HEK293 (cell line): ENCODE results near the gene MCEMP1.
A peak's percentile ranks its signal among the peaks of the same experiment; 100 is the strongest.

Source experiments
- CTCF ChIA-PET: fragments of 350-600 bp; formaldehyde crosslinking; extraction: SDS; loops from one replicate; lab custom pipeline; 2021; ENCODE audit warnings: antibody characterized with exemption; lab: Yijun Ruan, JAX
- POLR2A ChIA-PET: fragments of 300-600 bp; formaldehyde crosslinking; extraction: SDS; loops from one replicate; lab custom pipeline; 2020; ENCODE audit warnings: antibody characterized with exemption, inconsistent platforms; lab: Yijun Ruan, JAX
- H3K27ac ChIP-seq: fragments of 200-500 bp; sonication (Bioruptor generic); 2 replicates; pipeline ENCODE4 v1.5.1; 2014; ENCODE audit warnings: low read depth, low read length, control low read depth, inconsistent platforms; ENCODE audit errors: extremely low read depth
- H3K36me3 ChIP-seq, 2 experiments: fragments of 200-500 bp in 1 of 2; sonication (Bioruptor generic) in 1 of 2; 1 replicate in 1 of 2; 2 replicates in 1 of 2; pipeline ENCODE4 v1.5.1; 2014 to 2017; ENCODE audit warnings: inconsistent platforms in 2 of 2, low read length in 2 of 2; ENCODE audit not compliant: control insufficient read depth in 2 of 2, insufficient read depth in 1 of 2
- H3K4me1 ChIP-seq: fragments of 200-500 bp; sonication (Bioruptor generic); 2 replicates; pipeline ENCODE4 v1.5.1; 2014; ENCODE audit warnings: mild to moderate bottlenecking, low read length, inconsistent platforms; ENCODE audit not compliant: control insufficient read depth, insufficient read depth
- H3K4me3 ChIP-seq: 2 replicates; pipeline ENCODE4 v1.5.1; 2011; ENCODE audit warnings: low read depth, mild to moderate bottlenecking, control low read depth, low read length, moderate library complexity
- H3K9me3 ChIP-seq: fragments of 200-500 bp; sonication (Bioruptor generic); 2 replicates; pipeline ENCODE4 v1.5.1; 2014; ENCODE audit warnings: low read depth, low read length, inconsistent platforms; ENCODE audit not compliant: control insufficient read depth, insufficient read depth
- GLIS1 ChIP-seq: fragments of 450-650 bp; formaldehyde crosslinking; IDR thresholded peaks from 2 replicates; pipeline ENCODE4 v1.5.1; 2016; ENCODE audit warnings: missing biosample characterization, missing genetic modification characterization
- KLF7 ChIP-seq: fragments of 450-650 bp; formaldehyde crosslinking; IDR thresholded peaks from 2 replicates; pipeline ENCODE4 v1.5.1; 2016; ENCODE audit warnings: missing biosample characterization, missing genetic modification characterization, borderline replicate concordance
- REPIN1 ChIP-seq: fragments of 450-650 bp; formaldehyde crosslinking; IDR thresholded peaks from 2 replicates; pipeline ENCODE4 v1.5.1; 2017; ENCODE audit warnings: missing biosample characterization, missing genetic modification characterization, low read depth
- SETDB1 ChIP-seq: IDR thresholded peaks from one replicate; pipeline ENCODE4 v1.6.1; 2017; ENCODE audit warnings: mild to moderate bottlenecking, low read length, moderate library complexity, mixed read lengths; ENCODE audit not compliant: insufficient read length
- ZIC2 ChIP-seq: fragments of 450-650 bp; formaldehyde crosslinking; IDR thresholded peaks from 2 replicates; pipeline ENCODE4 v1.5.1; 2016; ENCODE audit warnings: missing biosample characterization, missing genetic modification characterization
- ZNF174 ChIP-seq: fragments of 450-650 bp; formaldehyde crosslinking; IDR thresholded peaks from 2 replicates; pipeline ENCODE4 v1.5.0; 2017; ENCODE audit warnings: missing biosample characterization, mild to moderate bottlenecking, missing genetic modification characterization
- ZNF175 ChIP-seq: fragments of 450-650 bp; formaldehyde crosslinking; IDR thresholded peaks from 2 replicates; pipeline ENCODE4 v1.5.1; 2016; ENCODE audit warnings: missing biosample characterization, missing genetic modification characterization
- ZNF248 ChIP-seq: fragments of 450-650 bp; formaldehyde crosslinking; IDR thresholded peaks from 2 replicates; pipeline ENCODE4 v1.5.1; 2017; ENCODE audit warnings: missing biosample characterization, missing genetic modification characterization
- ZNF624 ChIP-seq: fragments of 450-650 bp; formaldehyde crosslinking; IDR thresholded peaks from 2 replicates; pipeline ENCODE4 v1.5.1; 2017; ENCODE audit warnings: missing biosample characterization, missing genetic modification characterization
- TF ChIP-seq, protein P1 (sequence below): fragments of 450-650 bp; formaldehyde crosslinking; IDR thresholded peaks from 2 replicates; pipeline ENCODE4 v1.5.1; 2016; ENCODE audit warnings: missing biosample characterization, missing genetic modification characterization
- TF ChIP-seq, protein P2 (sequence below): fragments of 450-650 bp; formaldehyde crosslinking; IDR thresholded peaks from 2 replicates; pipeline ENCODE4 v1.5.1; 2016; ENCODE audit warnings: missing biosample characterization, missing genetic modification characterization
- TF ChIP-seq, protein P3 (sequence below): fragments of 450-650 bp; formaldehyde crosslinking; conservative IDR thresholded peaks from 2 replicates; pipeline ENCODE4 v1.5.1; 2016; ENCODE audit warnings: low read depth, missing biosample characterization, missing genetic modification characterization
- TF ChIP-seq, protein P4 (sequence below): fragments of 450-650 bp; formaldehyde crosslinking; IDR thresholded peaks from 2 replicates; pipeline ENCODE4 v1.5.1; 2016; ENCODE audit warnings: missing biosample characterization, missing genetic modification characterization
- TF ChIP-seq, protein P5 (sequence below): fragments of 450-650 bp; formaldehyde crosslinking; IDR thresholded peaks from 2 replicates; pipeline ENCODE4 v1.5.1; 2016; ENCODE audit warnings: missing biosample characterization, missing genetic modification characterization

Gene MCEMP1

DNA sequence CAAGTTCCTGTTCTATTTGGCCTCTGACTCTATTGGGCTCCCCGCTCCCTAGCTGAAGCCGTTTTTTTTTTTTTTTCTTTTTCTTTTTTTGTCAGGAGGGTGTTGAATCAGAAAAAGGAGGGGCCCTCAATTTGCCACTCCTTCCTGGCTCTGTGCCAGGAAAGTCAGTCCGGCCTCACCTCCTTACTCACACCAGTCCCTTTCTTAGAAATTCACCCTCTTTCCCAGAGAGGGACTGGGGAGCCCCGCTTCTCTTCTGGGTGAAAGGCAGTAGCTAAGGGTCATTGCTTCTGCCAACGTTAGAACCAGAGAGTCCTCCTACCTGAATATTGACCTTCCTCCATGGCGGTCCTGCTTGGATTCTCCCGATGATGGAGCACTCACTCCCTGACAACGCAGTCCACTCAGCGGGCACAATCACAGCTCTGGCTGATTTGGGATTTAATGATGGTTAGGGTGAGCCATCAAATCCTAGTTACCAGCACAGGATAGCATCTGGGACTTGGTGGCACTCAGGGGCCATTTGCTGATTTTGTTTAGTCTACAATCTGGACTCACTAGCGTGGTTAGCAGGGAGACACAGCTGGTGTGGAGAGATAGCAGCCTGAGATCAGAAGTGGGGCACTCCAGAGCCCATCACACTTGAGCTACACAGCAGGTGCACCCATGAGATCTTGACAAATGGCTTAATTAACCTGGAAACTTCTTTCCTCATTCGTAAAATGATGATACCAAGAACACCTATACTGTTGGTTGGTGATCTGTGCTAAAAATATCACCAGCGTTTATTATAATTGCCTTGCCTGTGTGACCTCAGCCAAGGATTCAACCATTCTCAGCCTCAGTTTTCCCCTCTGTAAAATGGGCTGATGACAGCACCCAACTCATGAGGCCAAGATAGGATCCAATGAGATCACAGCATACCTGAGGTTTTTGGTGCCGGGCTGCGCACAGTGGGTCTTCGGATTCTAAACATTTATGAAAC, 22.8 kb downstream of the MCEMP1 start (continued):
- TF ChIP-seq, protein P1, sequence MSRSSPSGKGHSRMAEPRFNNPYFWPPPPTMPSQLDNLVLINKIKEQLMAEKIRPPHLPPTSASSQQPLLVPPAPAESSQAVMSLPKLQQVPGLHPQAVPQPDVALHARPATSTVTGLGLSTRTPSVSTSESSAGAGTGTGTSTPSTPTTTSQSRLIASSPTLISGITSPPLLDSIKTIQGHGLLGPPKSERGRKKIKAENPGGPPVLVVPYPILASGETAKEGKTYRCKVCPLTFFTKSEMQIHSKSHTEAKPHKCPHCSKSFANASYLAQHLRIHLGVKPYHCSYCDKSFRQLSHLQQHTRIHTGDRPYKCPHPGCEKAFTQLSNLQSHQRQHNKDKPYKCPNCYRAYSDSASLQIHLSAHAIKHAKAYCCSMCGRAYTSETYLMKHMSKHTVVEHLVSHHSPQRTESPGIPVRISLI (tag by site-specific recombination): peak; percentile 34; the same call in 1 of the 2 replicates
- no peak for TF ChIP-seq ZNF174
- no peak for TF ChIP-seq ZNF624 (tag by site-specific recombination)
- TF ChIP-seq ZIC2 (tag by site-specific recombination): peak; percentile 26; the same call in 1 of the 2 replicates
- no peak for TF ChIP-seq ZNF175 (tag by site-specific recombination)
- TF ChIP-seq GLIS1 (tag by site-specific recombination): no peak
- TF ChIP-seq, protein P2, sequence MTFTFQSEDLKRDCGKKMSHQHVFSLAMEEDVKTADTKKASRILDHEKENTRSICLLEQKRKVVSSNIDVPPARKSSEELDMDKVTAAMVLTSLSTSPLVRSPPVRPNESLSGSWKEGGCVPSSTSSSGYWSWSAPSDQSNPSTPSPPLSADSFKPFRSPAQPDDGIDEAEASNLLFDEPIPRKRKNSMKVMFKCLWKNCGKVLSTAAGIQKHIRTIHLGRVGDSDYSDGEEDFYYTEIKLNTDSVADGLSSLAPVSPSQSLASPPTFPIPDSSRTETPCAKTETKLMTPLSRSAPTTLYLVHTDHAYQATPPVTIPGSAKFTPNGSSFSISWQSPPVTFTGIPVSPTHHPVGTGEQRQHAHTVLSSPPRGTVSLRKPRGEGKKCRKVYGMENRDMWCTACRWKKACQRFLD (tag by site-specific recombination): no peak

DNA sequence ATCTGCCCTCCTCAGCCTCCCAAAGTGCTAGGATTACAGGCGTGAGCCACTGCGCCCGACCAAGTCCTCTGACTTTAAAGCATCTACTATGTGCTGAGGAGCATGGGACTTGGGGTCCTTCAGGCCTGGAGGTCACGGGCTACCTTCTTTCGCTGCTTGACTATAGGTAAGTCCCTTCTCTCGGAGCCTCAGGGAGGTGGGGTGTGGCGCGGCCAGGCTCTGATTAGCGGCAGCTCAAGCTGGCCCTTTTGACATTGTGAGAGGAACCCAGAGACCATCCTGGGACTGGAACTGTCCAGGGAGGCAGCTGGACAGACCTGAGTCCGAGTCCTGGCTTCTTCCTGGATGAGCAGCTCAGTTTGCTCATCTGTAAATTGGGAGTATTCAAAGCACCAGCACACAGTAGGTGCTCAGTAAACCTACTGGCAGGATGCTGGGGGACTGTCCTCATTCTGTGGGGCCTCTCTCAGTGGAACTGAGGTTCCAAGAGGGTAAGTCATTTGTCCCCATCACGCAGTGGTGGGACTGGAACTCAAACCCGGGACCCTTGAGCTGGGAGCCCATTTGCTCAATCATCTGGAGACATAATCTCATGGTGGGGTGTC, 24.3 kb downstream of the MCEMP1 start:
- no peaks in the 10 kb centered on the region for H3K36me3 ChIP-seq
- H3K4me1 ChIP-seq: no peaks in the 10 kb centered on the region
- POLR2A ChIA-PET: no interaction called here
- TF ChIP-seq, protein P3, sequence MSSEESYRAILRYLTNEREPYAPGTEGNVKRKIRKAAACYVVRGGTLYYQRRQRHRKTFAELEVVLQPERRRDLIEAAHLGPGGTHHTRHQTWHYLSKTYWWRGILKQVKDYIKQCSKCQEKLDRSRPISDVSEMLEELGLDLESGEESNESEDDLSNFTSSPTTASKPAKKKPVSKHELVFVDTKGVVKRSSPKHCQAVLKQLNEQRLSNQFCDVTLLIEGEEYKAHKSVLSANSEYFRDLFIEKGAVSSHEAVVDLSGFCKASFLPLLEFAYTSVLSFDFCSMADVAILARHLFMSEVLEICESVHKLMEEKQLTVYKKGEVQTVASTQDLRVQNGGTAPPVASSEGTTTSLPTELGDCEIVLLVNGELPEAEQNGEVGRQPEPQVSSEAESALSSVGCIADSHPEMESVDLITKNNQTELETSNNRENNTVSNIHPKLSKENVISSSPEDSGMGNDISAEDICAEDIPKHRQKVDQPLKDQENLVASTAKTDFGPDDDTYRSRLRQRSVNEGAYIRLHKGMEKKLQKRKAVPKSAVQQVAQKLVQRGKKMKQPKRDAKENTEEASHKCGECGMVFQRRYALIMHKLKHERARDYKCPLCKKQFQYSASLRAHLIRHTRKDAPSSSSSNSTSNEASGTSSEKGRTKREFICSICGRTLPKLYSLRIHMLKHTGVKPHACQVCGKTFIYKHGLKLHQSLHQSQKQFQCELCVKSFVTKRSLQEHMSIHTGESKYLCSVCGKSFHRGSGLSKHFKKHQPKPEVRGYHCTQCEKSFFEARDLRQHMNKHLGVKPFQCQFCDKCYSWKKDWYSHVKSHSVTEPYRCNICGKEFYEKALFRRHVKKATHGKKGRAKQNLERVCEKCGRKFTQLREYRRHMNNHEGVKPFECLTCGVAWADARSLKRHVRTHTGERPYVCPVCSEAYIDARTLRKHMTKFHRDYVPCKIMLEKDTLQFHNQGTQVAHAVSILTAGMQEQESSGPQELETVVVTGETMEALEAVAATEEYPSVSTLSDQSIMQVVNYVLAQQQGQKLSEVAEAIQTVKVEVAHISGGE (tag by site-specific recombination): no peak
- TF ChIP-seq GLIS1 (tag by site-specific recombination) (no peak), KLF7 (no peak), REPIN1 (tag by site-specific recombination) (no peak), ZNF248 (no peak), SETDB1 (no peak)
- TF ChIP-seq, protein P4, sequence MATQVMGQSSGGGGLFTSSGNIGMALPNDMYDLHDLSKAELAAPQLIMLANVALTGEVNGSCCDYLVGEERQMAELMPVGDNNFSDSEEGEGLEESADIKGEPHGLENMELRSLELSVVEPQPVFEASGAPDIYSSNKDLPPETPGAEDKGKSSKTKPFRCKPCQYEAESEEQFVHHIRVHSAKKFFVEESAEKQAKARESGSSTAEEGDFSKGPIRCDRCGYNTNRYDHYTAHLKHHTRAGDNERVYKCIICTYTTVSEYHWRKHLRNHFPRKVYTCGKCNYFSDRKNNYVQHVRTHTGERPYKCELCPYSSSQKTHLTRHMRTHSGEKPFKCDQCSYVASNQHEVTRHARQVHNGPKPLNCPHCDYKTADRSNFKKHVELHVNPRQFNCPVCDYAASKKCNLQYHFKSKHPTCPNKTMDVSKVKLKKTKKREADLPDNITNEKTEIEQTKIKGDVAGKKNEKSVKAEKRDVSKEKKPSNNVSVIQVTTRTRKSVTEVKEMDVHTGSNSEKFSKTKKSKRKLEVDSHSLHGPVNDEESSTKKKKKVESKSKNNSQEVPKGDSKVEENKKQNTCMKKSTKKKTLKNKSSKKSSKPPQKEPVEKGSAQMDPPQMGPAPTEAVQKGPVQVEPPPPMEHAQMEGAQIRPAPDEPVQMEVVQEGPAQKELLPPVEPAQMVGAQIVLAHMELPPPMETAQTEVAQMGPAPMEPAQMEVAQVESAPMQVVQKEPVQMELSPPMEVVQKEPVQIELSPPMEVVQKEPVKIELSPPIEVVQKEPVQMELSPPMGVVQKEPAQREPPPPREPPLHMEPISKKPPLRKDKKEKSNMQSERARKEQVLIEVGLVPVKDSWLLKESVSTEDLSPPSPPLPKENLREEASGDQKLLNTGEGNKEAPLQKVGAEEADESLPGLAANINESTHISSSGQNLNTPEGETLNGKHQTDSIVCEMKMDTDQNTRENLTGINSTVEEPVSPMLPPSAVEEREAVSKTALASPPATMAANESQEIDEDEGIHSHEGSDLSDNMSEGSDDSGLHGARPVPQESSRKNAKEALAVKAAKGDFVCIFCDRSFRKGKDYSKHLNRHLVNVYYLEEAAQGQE: no peak
- TF ChIP-seq, protein P5, sequence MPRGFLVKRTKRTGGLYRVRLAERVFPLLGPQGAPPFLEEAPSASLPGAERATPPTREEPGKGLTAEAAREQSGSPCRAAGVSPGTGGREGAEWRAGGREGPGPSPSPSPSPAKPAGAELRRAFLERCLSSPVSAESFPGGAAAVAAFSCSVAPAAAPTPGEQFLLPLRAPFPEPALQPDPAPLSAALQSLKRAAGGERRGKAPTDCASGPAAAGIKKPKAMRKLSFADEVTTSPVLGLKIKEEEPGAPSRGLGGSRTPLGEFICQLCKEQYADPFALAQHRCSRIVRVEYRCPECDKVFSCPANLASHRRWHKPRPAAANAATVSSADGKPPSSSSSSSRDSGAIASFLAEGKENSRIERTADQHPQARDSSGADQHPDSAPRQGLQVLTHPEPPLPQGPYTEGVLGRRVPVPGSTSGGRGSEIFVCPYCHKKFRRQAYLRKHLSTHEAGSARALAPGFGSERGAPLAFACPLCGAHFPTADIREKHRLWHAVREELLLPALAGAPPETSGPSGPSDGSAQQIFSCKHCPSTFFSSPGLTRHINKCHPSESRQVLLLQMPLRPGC: no peak
- TF ChIP-seq, all 188 proteins: peak for 0
- CTCF ChIA-PET: no interaction called here
- no peaks in the 10 kb centered on the region for H3K9me3 ChIP-seq
- no peak overlapping the region for H3K27ac ChIP-seq
- H3K4me3 ChIP-seq: no peak overlapping the region
